ENCODE results near the gene SH3RF1.

GRCh38 chr4:169068423-169068822, 202.3 kb downstream of the SH3RF1 start:
- TF ChIP-seq SMAD1 (IDR thresholded peaks at IDR 0.05; ENCODE audit: low read depth, partially characterized antibody) (no peak), IRF3 (IDR thresholded peaks at IDR 0.05) (no peak), NBN (IDR thresholded peaks at IDR 0.05) (no peak), POLR2A (IDR thresholded peaks at IDR 0.05; ENCODE audit: low read depth, low read length) (no peak), POU2F2 (IDR thresholded peaks at IDR 0.05; ENCODE audit: borderline replicate concordance, low read depth, low read length) (no peak), JUNB (IDR thresholded peaks at IDR 0.05) (no peak), HDAC6 (IDR thresholded peaks at IDR 0.05; ENCODE audit: unreplicated experiment) (no peak)
- TF ChIP-seq, protein P1, sequence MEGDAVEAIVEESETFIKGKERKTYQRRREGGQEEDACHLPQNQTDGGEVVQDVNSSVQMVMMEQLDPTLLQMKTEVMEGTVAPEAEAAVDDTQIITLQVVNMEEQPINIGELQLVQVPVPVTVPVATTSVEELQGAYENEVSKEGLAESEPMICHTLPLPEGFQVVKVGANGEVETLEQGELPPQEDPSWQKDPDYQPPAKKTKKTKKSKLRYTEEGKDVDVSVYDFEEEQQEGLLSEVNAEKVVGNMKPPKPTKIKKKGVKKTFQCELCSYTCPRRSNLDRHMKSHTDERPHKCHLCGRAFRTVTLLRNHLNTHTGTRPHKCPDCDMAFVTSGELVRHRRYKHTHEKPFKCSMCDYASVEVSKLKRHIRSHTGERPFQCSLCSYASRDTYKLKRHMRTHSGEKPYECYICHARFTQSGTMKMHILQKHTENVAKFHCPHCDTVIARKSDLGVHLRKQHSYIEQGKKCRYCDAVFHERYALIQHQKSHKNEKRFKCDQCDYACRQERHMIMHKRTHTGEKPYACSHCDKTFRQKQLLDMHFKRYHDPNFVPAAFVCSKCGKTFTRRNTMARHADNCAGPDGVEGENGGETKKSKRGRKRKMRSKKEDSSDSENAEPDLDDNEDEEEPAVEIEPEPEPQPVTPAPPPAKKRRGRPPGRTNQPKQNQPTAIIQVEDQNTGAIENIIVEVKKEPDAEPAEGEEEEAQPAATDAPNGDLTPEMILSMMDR (IDR thresholded peaks at IDR 0.05 in 2 of 3, conservative IDR thresholded peaks at IDR 0.05 in 1 of 3; ENCODE audit: control insufficient read depth in 2 of 3, extremely low read depth in 1 of 3, insufficient read depth in 1 of 3, low read depth in 3 of 3, low read length in 3 of 3) = peak in 1 of 3 experiments; percentile 41; a peak in 1 of 6 replicates
- TF ChIP-seq, protein P2, sequence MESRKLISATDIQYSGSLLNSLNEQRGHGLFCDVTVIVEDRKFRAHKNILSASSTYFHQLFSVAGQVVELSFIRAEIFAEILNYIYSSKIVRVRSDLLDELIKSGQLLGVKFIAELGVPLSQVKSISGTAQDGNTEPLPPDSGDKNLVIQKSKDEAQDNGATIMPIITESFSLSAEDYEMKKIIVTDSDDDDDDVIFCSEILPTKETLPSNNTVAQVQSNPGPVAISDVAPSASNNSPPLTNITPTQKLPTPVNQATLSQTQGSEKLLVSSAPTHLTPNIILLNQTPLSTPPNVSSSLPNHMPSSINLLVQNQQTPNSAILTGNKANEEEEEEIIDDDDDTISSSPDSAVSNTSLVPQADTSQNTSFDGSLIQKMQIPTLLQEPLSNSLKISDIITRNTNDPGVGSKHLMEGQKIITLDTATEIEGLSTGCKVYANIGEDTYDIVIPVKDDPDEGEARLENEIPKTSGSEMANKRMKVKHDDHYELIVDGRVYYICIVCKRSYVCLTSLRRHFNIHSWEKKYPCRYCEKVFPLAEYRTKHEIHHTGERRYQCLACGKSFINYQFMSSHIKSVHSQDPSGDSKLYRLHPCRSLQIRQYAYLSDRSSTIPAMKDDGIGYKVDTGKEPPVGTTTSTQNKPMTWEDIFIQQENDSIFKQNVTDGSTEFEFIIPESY (IDR thresholded peaks at IDR 0.05) = no peak
- TF ChIP-seq, protein P3, sequence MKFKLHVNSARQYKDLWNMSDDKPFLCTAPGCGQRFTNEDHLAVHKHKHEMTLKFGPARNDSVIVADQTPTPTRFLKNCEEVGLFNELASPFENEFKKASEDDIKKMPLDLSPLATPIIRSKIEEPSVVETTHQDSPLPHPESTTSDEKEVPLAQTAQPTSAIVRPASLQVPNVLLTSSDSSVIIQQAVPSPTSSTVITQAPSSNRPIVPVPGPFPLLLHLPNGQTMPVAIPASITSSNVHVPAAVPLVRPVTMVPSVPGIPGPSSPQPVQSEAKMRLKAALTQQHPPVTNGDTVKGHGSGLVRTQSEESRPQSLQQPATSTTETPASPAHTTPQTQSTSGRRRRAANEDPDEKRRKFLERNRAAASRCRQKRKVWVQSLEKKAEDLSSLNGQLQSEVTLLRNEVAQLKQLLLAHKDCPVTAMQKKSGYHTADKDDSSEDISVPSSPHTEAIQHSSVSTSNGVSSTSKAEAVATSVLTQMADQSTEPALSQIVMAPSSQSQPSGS (IDR thresholded peaks at IDR 0.05; ENCODE audit: low read length) = no peak

Measured in GM12878 (cell line).